ENCODE data around the gene CSN1S1.

Gene CSN1S1

DNA sequence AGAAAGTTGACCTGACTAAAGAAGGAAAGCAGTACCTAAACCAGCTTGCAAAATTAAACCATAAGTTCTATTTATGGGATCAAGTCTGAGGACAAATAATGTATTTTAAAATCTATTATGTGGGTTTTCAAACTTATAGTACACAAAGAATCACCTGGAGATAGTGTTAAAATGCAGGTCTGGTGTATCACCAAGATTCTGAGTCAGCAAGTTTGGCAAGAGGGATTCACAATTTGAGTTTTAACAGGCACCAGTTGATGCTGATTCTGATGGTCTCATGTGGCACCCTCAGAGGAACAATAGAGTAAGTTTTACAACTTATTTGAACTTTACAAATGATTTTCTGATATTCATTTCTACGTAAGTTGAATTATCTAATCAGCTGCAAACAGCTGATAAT lies 55.8 kb downstream of the CSN1S1 start:
- TF ChIP-seq Cebpa-rat (IDR thresholded peaks at IDR 0.05), result no peak
- Histone ChIP-seq H3K4me2 (no peak overlapping the region), H3K4me3 (no peak overlapping the region), H4K20me1 (no peaks in the 10 kb centered on the region), H3K9me3 (no peaks in the 10 kb centered on the region), H3K9ac (no peak overlapping the region), H3K4me1 (no peaks in the 10 kb centered on the region), H3K27ac (no peak overlapping the region), H3K27me3 (no peaks in the 10 kb centered on the region), H3K36me3 (no peaks in the 10 kb centered on the region)

DNA sequence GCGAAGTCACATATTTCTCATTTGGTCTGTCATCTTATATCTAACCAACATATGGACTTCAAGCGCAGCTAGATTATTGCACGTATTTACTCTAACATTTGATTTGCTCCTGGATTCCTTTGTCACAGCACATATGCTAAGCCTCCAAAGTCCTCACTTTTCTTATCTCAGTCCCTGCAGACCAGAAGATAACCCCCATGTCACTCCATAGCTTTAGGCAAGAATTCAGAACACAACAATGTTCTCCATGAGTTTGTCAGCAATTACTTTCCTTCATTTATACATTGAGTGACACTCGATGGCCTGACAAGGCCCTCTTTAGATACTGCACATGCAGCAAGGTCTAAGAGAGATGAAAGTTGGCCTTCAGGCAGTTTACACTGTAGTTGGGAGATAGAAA lies 60.1 kb downstream of the CSN1S1 start:
- Histone ChIP-seq H3K4me1 (no peaks in the 10 kb centered on the region), H3K27ac (no peak overlapping the region), H3K9me3 (no peaks in the 10 kb centered on the region), H3K27me3 (no peaks in the 10 kb centered on the region), H3K4me3 (no peak overlapping the region), H3K4me2 (no peak overlapping the region), H3K36me3 (no peaks in the 10 kb centered on the region), H4K20me1 (no peaks in the 10 kb centered on the region), H3K9ac (no peak overlapping the region)
- TF ChIP-seq Cebpa-rat (IDR thresholded peaks at IDR 0.05), result no peak

DNA sequence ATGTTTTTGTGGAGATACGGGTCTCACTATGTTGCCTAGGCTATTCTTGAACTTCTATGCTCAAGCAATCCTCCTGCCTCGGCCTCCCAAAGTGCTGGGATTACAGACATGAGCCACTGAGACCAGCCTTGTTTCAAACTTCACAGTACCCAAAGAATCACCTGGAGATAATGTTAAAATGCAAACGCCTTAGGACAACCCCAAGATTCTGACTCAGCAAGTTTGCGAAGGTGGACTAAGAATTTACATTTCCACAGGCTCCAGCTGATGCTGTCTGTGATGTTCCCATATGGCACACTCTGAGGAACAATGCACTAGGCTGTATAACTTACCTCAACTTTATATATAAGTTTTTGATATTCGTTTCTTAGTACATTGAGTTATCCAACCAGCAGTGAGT lies 63.9 kb downstream of the CSN1S1 start:
- no peaks in the 10 kb centered on the region for H3K9me3 ChIP-seq
- TF ChIP-seq Cebpa-rat (IDR thresholded peaks at IDR 0.05), result no peak
- H3K27me3 ChIP-seq, result no peaks in the 10 kb centered on the region
- H3K4me2 ChIP-seq, result no peak overlapping the region
- no peaks in the 10 kb centered on the region for H3K4me1 ChIP-seq
- no peaks in the 10 kb centered on the region for H3K36me3 ChIP-seq
- no peaks in the 10 kb centered on the region for H4K20me1 ChIP-seq
- no peak overlapping the region for H3K9ac ChIP-seq
- H3K4me3 ChIP-seq, result no peak overlapping the region
- H3K27ac ChIP-seq, result no peak overlapping the region

- no peak for TF ChIP-seq Cebpa-rat (IDR thresholded peaks at IDR 0.05)
- Histone ChIP-seq H3K27me3 (no peaks in the 10 kb centered on the region), H4K20me1 (no peaks in the 10 kb centered on the region), H3K9me3 (no peaks in the 10 kb centered on the region), H3K4me2 (no peak within 1 kb of the TSS), H3K27ac (no peak within 1 kb of the TSS), H3K4me1 (no peaks in the 10 kb centered on the region), H3K36me3 (no peaks in the 10 kb centered on the region), H3K9ac (no peak within 1 kb of the TSS), H3K4me3 (no peak within 1 kb of the TSS)
Observed at GRCh38 chr4:69995526-69996016, 64.7 kb downstream of the CSN1S1 start, which contains the start of gene STATH. Gene STATH, plus strand, starts transcription at chr4:69995966. Its CDS starts 2,472 bp downstream, at chr4:69998438.
